Subcutaneous abdominal adipose tissue (tissue), 5 donors: ENCODE data around the gene ADGRL3.

Experiments used
- H3K27ac ChIP-seq: one replicate; pipeline ENCODE4 v1.7.0; 2013; ENCODE audit warnings: low read depth, mild to moderate bottlenecking, inconsistent platforms, low read length, moderate library complexity
- H3K27me3 ChIP-seq, 5 donors: one replicate each; pipeline ENCODE4 v1.7.0; 2013; ENCODE audit warnings: low read length in 5 of 5, inconsistent platforms in 1 of 5; ENCODE audit not compliant: control insufficient read depth in 5 of 5, insufficient read depth in 4 of 5
- H3K36me3 ChIP-seq, 5 donors: one replicate each; pipeline ENCODE4 v1.7.0; 2013; ENCODE audit warnings: low read length in 5 of 5; ENCODE audit not compliant: control insufficient read depth in 5 of 5, insufficient read depth in 5 of 5
- H3K4me1 ChIP-seq, 5 donors: one replicate each; pipeline ENCODE4 v1.7.0; 2013; ENCODE audit warnings: low read length in 5 of 5, mild to moderate bottlenecking in 3 of 5, moderate library complexity in 1 of 5; ENCODE audit not compliant: control insufficient read depth in 5 of 5, insufficient read depth in 5 of 5
- H3K4me3 ChIP-seq, 5 donors: one replicate each; pipeline ENCODE4 v1.7.0; 2013; ENCODE audit warnings: low read length in 5 of 5, low read depth in 1 of 5
- H3K9ac ChIP-seq, 5 donors: one replicate each; pipeline ENCODE4 v1.7.0; 2013; ENCODE audit warnings: low read length in 5 of 5, mild to moderate bottlenecking in 4 of 5, moderate library complexity in 3 of 5
- H3K9me3 ChIP-seq, 5 donors: one replicate each; pipeline ENCODE4 v1.7.0; 2013; ENCODE audit warnings: low read length in 5 of 5; ENCODE audit not compliant: control insufficient read depth in 5 of 5
- donor health status: healthy.
- donor health status: healthy.
- donor health status: healthy.
- donor health status: healthy.
- donor health status: healthy.

The ADGRL3 gene

DNA sequence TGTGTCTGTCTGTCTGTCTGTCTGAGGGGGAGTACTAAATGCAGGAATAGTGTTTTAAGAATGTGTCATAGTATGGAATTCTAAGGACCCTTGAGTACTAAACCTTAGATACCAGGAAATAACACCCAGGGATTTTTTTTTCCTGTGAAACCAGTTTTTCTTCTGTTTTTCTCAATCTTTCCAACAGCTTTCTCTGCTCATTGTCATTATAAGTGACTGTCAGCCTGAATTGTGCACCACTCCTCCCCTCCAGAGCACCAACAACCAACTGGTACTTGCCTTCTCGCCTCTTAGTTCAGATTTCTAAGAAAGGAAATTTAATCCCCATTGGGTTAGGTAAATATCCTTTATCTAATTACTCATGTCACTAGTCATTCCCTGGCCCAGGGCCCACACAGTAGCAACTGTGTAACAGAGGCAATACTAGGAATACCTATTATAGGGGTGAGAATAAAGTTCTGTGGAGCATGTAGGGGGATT, 320.6 kb downstream of the ADGRL3 start:
- H3K4me3 ChIP-seq: no peak overlapping the region
- no peaks in the 10 kb centered on the region for H3K36me3 ChIP-seq
- no peak overlapping the region for H3K9ac ChIP-seq

DNA sequence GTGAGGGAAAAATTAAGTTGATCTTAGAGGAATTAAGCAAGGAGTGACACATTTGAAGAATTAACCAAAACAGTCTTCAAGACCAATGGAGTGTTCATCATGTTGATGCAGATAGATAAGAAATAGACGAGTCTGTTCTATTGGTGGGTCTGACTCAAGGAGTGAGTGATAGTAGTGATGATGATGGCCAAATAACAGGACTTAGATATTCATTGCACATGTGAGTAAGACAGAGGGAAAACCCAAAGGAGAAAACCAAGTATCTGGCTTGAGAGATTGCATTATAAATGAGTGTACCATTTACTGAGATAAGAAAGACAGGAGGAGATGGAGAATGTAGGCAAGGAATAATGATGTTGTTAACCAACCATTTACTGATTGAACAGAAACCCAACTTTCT, 321.3 kb downstream of the ADGRL3 start:
- no peak overlapping the region for H3K9ac ChIP-seq
- H3K27ac ChIP-seq: no peak overlapping the region
- H3K9me3 ChIP-seq: peaks cover 0 to 2% (median 0%) of the 10 kb centered on the region in 5 donors
- no peaks in the 10 kb centered on the region for H3K4me1 ChIP-seq
- no peak overlapping the region for H3K4me3 ChIP-seq
- H3K36me3 ChIP-seq: no peaks in the 10 kb centered on the region
- H3K27me3 ChIP-seq: no peaks in the 10 kb centered on the region

More for the DNA sequence above, 320.6 kb downstream of the ADGRL3 start:
- H3K4me1 ChIP-seq: no peaks in the 10 kb centered on the region
- H3K27me3 ChIP-seq: no peaks in the 10 kb centered on the region
- H3K9me3 ChIP-seq: peaks cover 0 to 2% (median 0%) of the 10 kb centered on the region in 5 donors
- H3K27ac ChIP-seq: no peak overlapping the region

DNA sequence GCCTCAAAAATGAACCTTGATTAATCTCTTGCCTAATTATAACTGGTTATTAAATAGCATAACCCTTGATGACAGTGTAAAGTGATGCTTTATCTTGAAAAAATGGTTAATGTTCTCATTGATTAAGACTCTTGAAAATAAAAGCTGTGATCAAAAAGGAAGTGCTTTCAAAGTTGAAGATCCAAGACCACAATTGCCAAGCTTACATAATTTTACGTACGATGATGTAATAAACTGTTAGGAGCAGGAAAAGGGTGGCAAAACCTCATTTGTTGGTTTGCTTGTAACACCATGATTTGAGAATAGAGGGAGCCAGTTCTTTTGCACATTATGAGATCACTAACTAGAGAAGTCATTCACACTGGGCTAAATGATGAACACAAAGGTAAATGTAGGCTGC, 322.2 kb downstream of the ADGRL3 start:
- Histone ChIP-seq H3K27ac (no peak overlapping the region), H3K27me3 (no peaks in the 10 kb centered on the region), H3K9me3 (peaks cover 0 to under 1% (median 0%) of the 10 kb centered on the region in 5 donors), H3K36me3 (no peaks in the 10 kb centered on the region), H3K4me1 (no peaks in the 10 kb centered on the region), H3K9ac (no peak overlapping the region), H3K4me3 (no peak overlapping the region)

DNA sequence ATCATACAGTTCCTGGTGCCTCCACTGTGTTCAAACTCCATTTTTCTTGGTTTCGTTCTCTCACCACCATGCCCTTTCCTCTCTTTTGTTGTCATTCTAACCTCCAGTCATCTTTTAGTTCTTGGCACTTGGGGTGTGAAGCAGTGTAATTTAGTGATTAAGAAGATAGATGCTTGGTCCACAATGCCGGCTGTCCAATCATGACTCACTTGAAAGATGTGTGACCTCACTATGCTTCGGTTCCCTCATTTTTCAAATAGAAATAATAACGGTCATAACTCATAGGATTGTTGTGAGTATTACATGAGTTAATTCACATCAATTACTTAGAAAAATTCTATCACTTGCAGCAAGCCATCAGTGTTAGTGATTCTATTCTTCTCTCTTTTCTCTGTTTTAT, 327.8 kb downstream of the ADGRL3 start:
- H3K27me3 ChIP-seq: no peaks in the 10 kb centered on the region
- H3K9me3 ChIP-seq: peaks cover 0 to under 1% (median 0%) of the 10 kb centered on the region in 5 donors
- no peaks in the 10 kb centered on the region for H3K4me1 ChIP-seq
- no peak overlapping the region for H3K9ac ChIP-seq
- H3K36me3 ChIP-seq: no peaks in the 10 kb centered on the region
- no peak overlapping the region for H3K27ac ChIP-seq
- no peak overlapping the region for H3K4me3 ChIP-seq

DNA sequence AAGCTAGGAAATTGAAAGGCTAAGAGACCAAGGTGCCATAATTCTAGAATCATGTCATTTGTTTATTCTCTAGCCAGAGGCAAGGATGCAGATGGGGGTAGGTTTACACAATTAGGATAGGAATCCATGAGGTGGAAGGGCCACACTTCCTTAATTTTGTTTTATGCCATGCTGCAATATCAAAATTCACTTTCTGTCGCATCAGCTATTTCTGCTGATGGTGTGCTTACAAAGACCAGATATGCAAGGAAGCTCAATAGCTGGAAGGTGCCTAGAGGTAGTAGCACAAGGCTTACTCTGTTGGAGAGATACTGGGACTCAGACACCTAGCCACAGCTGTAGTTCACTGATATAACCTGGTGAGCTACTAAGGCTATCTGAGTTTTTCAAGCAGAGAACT, 328.5 kb downstream of the ADGRL3 start:
- Histone ChIP-seq H3K4me3 (no peak overlapping the region), H3K9me3 (peaks cover 0 to 5% (median 0%) of the 10 kb centered on the region in 5 donors), H3K27me3 (no peaks in the 10 kb centered on the region), H3K27ac (no peak overlapping the region), H3K36me3 (no peaks in the 10 kb centered on the region), H3K4me1 (no peaks in the 10 kb centered on the region), H3K9ac (no peak overlapping the region)

DNA sequence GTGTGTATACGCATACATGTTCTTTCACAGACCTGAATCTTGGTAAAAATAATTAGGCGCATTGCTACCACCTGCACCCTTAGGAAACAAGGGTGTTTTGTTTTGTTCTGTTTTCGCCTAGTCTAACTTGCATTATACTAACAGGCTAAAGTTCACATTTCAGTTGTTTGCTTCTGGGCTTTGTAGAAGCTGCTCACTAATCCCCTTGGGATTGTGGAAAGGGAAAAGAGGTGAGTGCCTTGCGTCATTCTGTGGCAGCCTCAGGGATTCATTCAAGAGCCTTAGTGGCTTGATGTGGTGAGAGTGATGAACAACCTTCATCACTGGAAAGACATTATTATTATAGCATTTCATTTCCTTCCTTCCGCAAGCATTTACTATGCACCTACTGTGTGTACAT, 331.1 kb downstream of the ADGRL3 start:
- H3K4me1 ChIP-seq: no peaks in the 10 kb centered on the region
- H3K9me3 ChIP-seq: peaks cover 0 to 5% (median 0%) of the 10 kb centered on the region in 5 donors
- H3K9ac ChIP-seq: no peak overlapping the region
- no peaks in the 10 kb centered on the region for H3K36me3 ChIP-seq
- no peaks in the 10 kb centered on the region for H3K27me3 ChIP-seq
- no peak overlapping the region for H3K27ac ChIP-seq
- no peak overlapping the region for H3K4me3 ChIP-seq

DNA sequence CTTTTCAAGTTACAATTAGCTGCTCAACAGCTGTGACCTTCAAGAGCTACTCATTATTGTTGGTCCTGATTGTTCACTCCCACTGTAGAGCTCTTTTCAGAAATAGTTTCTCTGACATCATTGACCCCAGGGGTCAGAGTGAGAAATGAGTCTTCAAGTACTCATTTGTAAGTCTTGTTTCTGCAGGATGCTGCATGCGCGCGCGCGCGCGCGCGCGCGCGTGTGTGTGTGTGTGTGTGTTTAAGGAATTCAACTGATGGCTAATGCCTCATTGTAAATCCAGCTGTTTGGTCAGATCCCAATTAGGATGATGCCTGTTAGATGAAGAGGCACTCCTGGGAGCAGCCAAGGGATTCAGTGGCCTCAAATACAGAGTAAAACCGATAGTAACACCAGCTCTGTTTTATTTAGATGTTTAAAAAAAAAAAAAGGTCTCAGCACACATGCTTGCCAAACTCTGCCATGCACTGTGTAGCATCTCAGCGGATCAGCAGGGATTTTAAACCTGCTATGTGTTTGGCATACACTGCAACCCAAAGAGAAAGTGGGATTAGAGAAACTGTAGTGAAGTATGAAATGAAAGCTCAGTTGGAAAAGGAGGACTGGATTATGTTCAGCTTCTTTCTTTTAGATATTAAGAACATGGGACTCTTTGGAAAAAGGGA, 332.3 kb downstream of the ADGRL3 start:
- Histone ChIP-seq H3K36me3 (no peaks in the 10 kb centered on the region), H3K9me3 (peaks cover 0 to 5% (median 0%) of the 10 kb centered on the region in 5 donors), H3K4me1 (no peaks in the 10 kb centered on the region), H3K27me3 (no peaks in the 10 kb centered on the region), H3K27ac (no peak overlapping the region), H3K4me3 (no peak overlapping the region), H3K9ac (no peak overlapping the region)

DNA sequence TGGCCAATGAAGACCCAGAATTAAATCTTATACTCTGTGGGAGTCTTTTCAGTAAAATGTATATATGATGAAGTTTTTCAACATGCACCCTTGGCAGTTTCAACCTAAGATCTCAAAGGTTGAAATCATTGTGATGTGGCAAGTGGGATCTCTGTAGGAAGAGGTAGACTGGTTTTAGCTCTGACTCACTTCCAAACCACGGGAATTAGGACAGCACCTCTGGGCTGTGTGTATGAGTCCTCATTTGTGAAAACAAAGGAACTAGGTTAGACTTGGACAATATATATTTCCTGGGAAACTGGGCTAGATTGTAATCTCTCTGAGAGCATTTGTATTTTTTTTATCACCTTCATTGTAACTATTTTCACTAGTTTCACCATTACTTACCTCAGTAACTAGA, 333.0 kb downstream of the ADGRL3 start:
- no peak overlapping the region for H3K27ac ChIP-seq
- H3K4me3 ChIP-seq: no peak overlapping the region
- H3K9ac ChIP-seq: no peak overlapping the region
- H3K9me3 ChIP-seq: peaks cover 0 to 5% (median 0%) of the 10 kb centered on the region in 5 donors
- no peaks in the 10 kb centered on the region for H3K4me1 ChIP-seq
- H3K36me3 ChIP-seq: no peaks in the 10 kb centered on the region
- no peaks in the 10 kb centered on the region for H3K27me3 ChIP-seq

DNA sequence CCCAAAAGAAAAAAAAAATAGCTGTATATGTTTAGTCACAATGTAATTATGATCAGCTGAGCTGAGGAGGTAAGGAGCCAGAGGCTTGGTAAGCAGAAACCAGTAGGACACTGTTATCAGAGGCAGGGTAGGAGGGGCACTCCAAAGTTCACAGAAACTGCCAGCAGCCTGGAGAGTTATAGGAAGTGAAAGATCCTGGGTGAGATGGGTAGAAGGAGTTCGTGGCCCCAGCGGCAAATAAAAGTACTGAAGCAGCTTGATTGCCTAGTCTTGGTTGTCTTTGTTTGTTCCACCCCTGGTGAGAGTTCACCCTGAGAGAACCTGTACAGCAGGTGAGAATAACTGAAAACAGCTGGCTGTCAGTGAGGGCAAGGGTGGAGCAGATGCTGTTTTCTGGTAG, 340.8 kb downstream of the ADGRL3 start:
- Histone ChIP-seq H3K27ac (no peak overlapping the region), H3K4me3 (no peak overlapping the region), H3K27me3 (no peaks in the 10 kb centered on the region), H3K4me1 (peaks cover 0 to 1% (median 0%) of the 10 kb centered on the region in 5 donors), H3K36me3 (no peaks in the 10 kb centered on the region), H3K9ac (no peak overlapping the region), H3K9me3 (peaks cover 0 to 2% (median 0%) of the 10 kb centered on the region in 5 donors)

DNA sequence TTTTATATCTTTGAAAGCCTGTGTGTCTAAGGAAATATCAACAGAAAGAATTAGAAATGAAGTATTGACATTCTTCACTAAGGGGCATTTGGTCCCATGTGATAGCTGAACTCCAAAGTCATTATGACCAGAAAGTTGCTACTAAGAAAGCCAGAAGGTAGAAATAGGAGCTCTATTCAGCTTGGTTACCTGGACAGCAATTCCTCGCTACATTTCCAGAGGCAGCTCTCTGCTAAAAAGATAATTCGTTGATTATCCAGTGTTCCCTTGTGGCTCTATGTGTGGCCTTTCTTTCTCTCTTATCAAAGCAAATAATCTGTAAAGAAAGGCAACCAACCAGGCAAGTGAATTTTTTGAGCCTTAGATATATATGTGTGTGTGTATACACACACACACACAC, 341.3 kb downstream of the ADGRL3 start:
- Histone ChIP-seq H3K4me3 (no peak overlapping the region), H3K9me3 (peaks cover 0 to 2% (median 0%) of the 10 kb centered on the region in 5 donors), H3K4me1 (peaks cover 0 to 2% (median 0%) of the 10 kb centered on the region in 5 donors), H3K36me3 (no peaks in the 10 kb centered on the region), H3K27ac (no peak overlapping the region), H3K27me3 (no peaks in the 10 kb centered on the region), H3K9ac (no peak overlapping the region)
